Gastroesophageal sphincter (tissue), 3 donors: ENCODE data around the gene CLOCK.

Experiments used
- CTCF ChIP-seq, 4 experiments: fragments of 200-600 bp in 2 of 4; fragments of 450-650 bp in 2 of 4; sonication (generic) in 1 of 4; IDR thresholded peaks; one replicate each; pipeline ENCODE4 v1.5.1; 2017 to 2019; ENCODE audit warnings: antibody characterized with exemption in 4 of 4, mild to moderate bottlenecking in 2 of 4, moderate library complexity in 2 of 4
- EP300 ChIP-seq: sonication (generic); formaldehyde crosslinking; IDR thresholded peaks from one replicate; pipeline ENCODE4 v1.6.1; 2017; ENCODE audit warnings: antibody characterized with exemption, mild to moderate bottlenecking
- POLR2A ChIP-seq, 2 donors: fragments of 450-650 bp; IDR thresholded peaks; one replicate each; pipeline ENCODE4 v1.6.1; 2017; ENCODE audit warnings: antibody characterized with exemption in 2 of 2, mild to moderate bottlenecking in 2 of 2, moderate library complexity in 1 of 2
- POLR2AphosphoS5 ChIP-seq: sonication (generic); formaldehyde crosslinking; IDR thresholded peaks from one replicate; pipeline ENCODE4 v1.6.1; 2017; ENCODE audit warnings: antibody characterized with exemption

GRCh38 chr4:55485821-55486220, 60.9 kb downstream of the CLOCK start:
- TF ChIP-seq CTCF (IDR thresholded peaks at IDR 0.05) (no peak), POLR2AphosphoS5 (no peak), POLR2A (IDR thresholded peaks at IDR 0.05) (no peak), EP300 (no peak)
